ENCODE data around the gene TOMM7.

GRCh38 chr7:22809902-22810642 is 12.6 kb downstream of the TOMM7 start:
- no peak for TF ChIP-seq CTCF (IDR thresholded peaks at IDR 0.05)
- no peak for TF ChIP-seq POLR2A (IDR thresholded peaks at IDR 0.05)
